ENCODE data around the gene RBPJL.
"Not testable (repeated sequence)": the region's sequence is repeated elsewhere in the genome, so short reads cannot be mapped to it uniquely, and the experiment has no call there.

The RBPJL gene

GRCh38 chr20:45342855-45343531 is 36.4 kb downstream of the RBPJL start:
- no peak for DNase-seq (ENCODE audit: low spot score)

GRCh38 chr20:45343532-45344167 is 37.0 kb downstream of the RBPJL start:
- DNase-seq (ENCODE audit: low spot score) = no peak

- peak; percentile 83 for DNase-seq (ENCODE audit: low spot score)
Measured at GRCh38 chr20:45344168-45344860, 37.7 kb downstream of the RBPJL start.

- no peak for DNase-seq (ENCODE audit: low spot score)
Measured at GRCh38 chr20:45345104-45345936, 38.7 kb downstream of the RBPJL start.

GRCh38 chr20:45346291-45346718 is 39.7 kb downstream of the RBPJL start:
- no peak for DNase-seq (ENCODE audit: low spot score)

GRCh38 chr20:45346851-45347250 is 40.2 kb downstream of the RBPJL start:
- DNase-seq (ENCODE audit: low spot score) = no peak

GRCh38 chr20:45347297-45347935 is 40.8 kb downstream of the RBPJL start:
- DNase-seq (ENCODE audit: low spot score) = no peak

- DNase-seq (ENCODE audit: low spot score) = peak; percentile 91
Measured at GRCh38 chr20:45347936-45348778, 41.5 kb downstream of the RBPJL start, which contains the start of gene SDC4. SDC4 (minus strand) TSS chr20:45348424; CDS start chr20:45348384, 40 bp downstream.

GRCh38 chr20:45350217-45350616 is 43.6 kb downstream of the RBPJL start:
- DNase-seq (ENCODE audit: low spot score) = no peak

GRCh38 chr20:45350795-45351194 is 44.2 kb downstream of the RBPJL start:
- DNase-seq (ENCODE audit: low spot score) = not testable (repeated sequence)

- no peak for DNase-seq (ENCODE audit: low spot score)
Measured at GRCh38 chr20:45352729-45353128, 46.1 kb downstream of the RBPJL start.

- no peak for DNase-seq (ENCODE audit: low spot score)
Measured at GRCh38 chr20:45353746-45354145, 47.1 kb downstream of the RBPJL start.

GRCh38 chr20:45354423-45355208 is 48.0 kb downstream of the RBPJL start:
- no peak for DNase-seq (ENCODE audit: low spot score)

GRCh38 chr20:45355209-45356084 is 48.8 kb downstream of the RBPJL start:
- DNase-seq (ENCODE audit: low spot score) = peak; percentile 57

GRCh38 chr20:45358282-45359068 is 51.8 kb downstream of the RBPJL start:
- DNase-seq (ENCODE audit: low spot score) = peak; percentile 77

- no peak for DNase-seq (ENCODE audit: low spot score)
Measured at GRCh38 chr20:45359069-45359405, 52.4 kb downstream of the RBPJL start.

GRCh38 chr20:45359406-45360148 is 52.9 kb downstream of the RBPJL start:
- no peak for DNase-seq (ENCODE audit: low spot score)

Data from AG20443 (cell line).